Adrenal gland (tissue), 12 donors: ENCODE measurements around the gene PSPC1. TPM values are rescaled to one million over a fixed set of nuclear protein-coding genes. Genes with fewer than 3 reads are reported as not detected.
"Not testable (repeated sequence)": the region's sequence is repeated elsewhere in the genome, so short reads cannot be mapped to it uniquely, and the experiment has no call there.

Experiments used
- DNase-seq, 7 donors: peaks; one replicate each; pipeline ENCODE4 v3.0.0-alpha.2; 2019 to 2020
- H3K27ac ChIP-seq, 5 donors: fragments of 200-600 bp; sonication (generic) in 4 of 5; 1 replicate in 3 of 5; 2 replicates in 2 of 5; pipeline versions ENCODE4 v1.5.1 to v1.8.0; 2016 to 2020; ENCODE audit warnings: mild to moderate bottlenecking in 1 of 5
- H3K27me3 ChIP-seq: fragments of 200-600 bp; 2 replicates; pipeline ENCODE4 v1.8.0; 2021
- H3K36me3 ChIP-seq, 2 donors: fragments of 200-600 bp; replicated peaks in 1 of 2; 1 replicate in 1 of 2; 2 replicates in 1 of 2; pipeline versions ENCODE4 v1.5.1 to v1.8.0; 2018 to 2022
- H3K4me1 ChIP-seq, 2 donors: fragments of 200-600 bp; replicated peaks in 1 of 2; 1 replicate in 1 of 2; 2 replicates in 1 of 2; pipeline versions ENCODE4 v1.5.1 to v1.8.0; 2018 to 2021
- H3K4me3 ChIP-seq, 4 donors: fragments of 200-600 bp; sonication (generic) in 3 of 4; one replicate each; pipeline ENCODE4 v1.5.1; 2016 to 2018
- H3K9me3 ChIP-seq, 3 donors: fragments of 200-600 bp; sonication (generic) in 1 of 3; replicated peaks in 1 of 3; 1 replicate in 2 of 3; 2 replicates in 1 of 3; pipeline versions ENCODE4 v1.5.1 to v1.8.0; 2016 to 2021
- POLR2A ChIP-seq, 2 donors: fragments of 450-650 bp; IDR thresholded peaks; one replicate each; pipeline ENCODE4 v1.6.1; 2017; ENCODE audit warnings: antibody characterized with exemption in 2 of 2, mild to moderate bottlenecking in 2 of 2, moderate library complexity in 1 of 2
- WGBS, 4 donors: extraction: QIAGEN DNeasy Blood & Tissue Kit in 2 of 4; methylation state at CpG; one replicate each; pipeline versions ENCODE4 v1.1.5 to v1.1.7; 2013 to 2017; 5-methylcytosine and 5-hydroxymethylcytosine counted together
- intact Hi-C, 2 donors: fragments of 100-400 bp; cut with DNase I; formaldehyde crosslinking; loops; one replicate each; pipeline versions ENCODE4 v1.14.1 to v1.15.0; 2022 to 2023
- polyA plus RNA-seq, 3 donors: library from polyadenylated mRNA; stranded (reverse); fragments of 200-250 nt in 2 of 3; fragments of 350-450 nt in 1 of 3; fragmentation: Illumina TruSeq in 1 of 3; extraction: RNeasy Lipid Tissue Mini Kit (QIAGEN cat#74804) in 1 of 3; gene quantifications; one replicate each; pipeline ENCODE4 v1.2.3, GENCODE V29; 2013 to 2014
- total RNA-seq, 9 donors: library from RNA; depleted of rRNA in 4 of 9; stranded (reverse); fragments of >200 nt in 4 of 9; fragments of 120-200 nt in 1 of 9; fragmentation: NEBNext Ultra II Directional in 1 of 9; extraction: Animal tissue kit (Norgen Biotek cat#: 25700) in 1 of 9; gene quantifications; one replicate each; pipeline versions ENCODE4 v1.1.0 to v1.2.4, GENCODE V29; 2013 to 2023
- TF ChIP-seq, protein P1 (sequence below), 6 experiments: fragments of 450-650 bp in 4 of 6; fragments of 200-600 bp in 2 of 6; sonication (generic) in 1 of 6; IDR thresholded peaks; 1 replicate in 5 of 6; 2 replicates in 1 of 6; pipeline versions ENCODE4 v1.5.1 to v1.8.0; 2016 to 2021; ENCODE audit warnings: antibody characterized with exemption in 6 of 6, mild to moderate bottlenecking in 2 of 6, moderate library complexity in 1 of 6
- donor health status: healthy with polysubstance abuse.
- donor health status: Bipolar disorder and iron deficiency.
- donor health status: DM: yes; HTN: yes; CAD: no.
- donor health status: DM: no; HTN: no; CAD: no.
- donor health status: DM: no; HTN: no; CAD: no.
- donor health status: DM: yes; HTN: yes; CAD: no.

Gene PSPC1
- total and polyA plus RNA-seq, 12 donors = 36.9 to 79.5 (median 50.6) TPM

DNA sequence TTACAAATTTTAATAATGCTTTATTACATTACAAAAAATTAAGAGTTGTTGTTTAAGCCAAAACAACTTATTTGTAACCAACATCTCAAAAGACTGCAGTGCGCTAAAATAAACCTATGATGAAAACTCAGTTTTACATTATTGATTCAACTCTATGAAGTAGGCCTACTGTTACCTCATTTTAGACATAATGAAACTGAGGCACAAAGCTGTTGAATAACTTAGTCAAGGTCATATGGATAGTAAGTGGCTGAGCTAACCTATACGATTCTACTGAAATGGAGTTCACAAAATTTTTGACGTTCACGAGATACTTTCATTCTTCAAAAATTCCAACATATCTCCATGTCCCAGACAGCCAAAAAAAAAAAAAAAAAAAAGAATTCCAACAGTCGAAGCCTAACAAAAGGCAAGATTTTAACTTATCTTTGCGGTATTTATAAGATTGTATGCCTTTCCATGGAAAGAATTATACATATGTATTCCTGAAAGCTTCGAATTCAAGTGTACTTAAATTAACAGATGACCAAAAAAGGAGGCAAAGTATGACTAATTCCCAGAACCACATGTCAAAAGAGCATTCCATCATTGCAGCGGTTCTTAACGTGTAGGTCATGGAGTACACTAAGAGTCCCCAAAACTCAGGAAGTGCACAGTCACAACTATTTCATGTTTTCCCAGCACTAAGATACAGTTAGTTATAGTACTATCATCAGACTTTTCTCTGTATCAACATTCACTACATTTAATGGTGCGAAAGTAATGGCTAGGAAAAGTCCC is 69.4 kb downstream of the PSPC1 start:
- Histone ChIP-seq H3K27ac (no peak overlapping the region), H3K36me3 (no peaks in the 10 kb centered on the region), H3K4me3 (no peak overlapping the region), H3K9me3 (no peaks in the 10 kb centered on the region), H3K4me1 (peaks cover 0 to 8% of the 10 kb centered on the region in 2 donors), H3K27me3 (no peaks in the 10 kb centered on the region)
- no peak for DNase-seq
- TF ChIP-seq, protein P1, sequence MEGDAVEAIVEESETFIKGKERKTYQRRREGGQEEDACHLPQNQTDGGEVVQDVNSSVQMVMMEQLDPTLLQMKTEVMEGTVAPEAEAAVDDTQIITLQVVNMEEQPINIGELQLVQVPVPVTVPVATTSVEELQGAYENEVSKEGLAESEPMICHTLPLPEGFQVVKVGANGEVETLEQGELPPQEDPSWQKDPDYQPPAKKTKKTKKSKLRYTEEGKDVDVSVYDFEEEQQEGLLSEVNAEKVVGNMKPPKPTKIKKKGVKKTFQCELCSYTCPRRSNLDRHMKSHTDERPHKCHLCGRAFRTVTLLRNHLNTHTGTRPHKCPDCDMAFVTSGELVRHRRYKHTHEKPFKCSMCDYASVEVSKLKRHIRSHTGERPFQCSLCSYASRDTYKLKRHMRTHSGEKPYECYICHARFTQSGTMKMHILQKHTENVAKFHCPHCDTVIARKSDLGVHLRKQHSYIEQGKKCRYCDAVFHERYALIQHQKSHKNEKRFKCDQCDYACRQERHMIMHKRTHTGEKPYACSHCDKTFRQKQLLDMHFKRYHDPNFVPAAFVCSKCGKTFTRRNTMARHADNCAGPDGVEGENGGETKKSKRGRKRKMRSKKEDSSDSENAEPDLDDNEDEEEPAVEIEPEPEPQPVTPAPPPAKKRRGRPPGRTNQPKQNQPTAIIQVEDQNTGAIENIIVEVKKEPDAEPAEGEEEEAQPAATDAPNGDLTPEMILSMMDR (IDR thresholded peaks at IDR 0.05) = no peak
- TF ChIP-seq POLR2A (IDR thresholded peaks at IDR 0.05) = no peak
- intact Hi-C loops = no loop called here
- WGBS, 4 donors = 62 to 72% (median 66%) methylated on average over 10 of the region's 10 CpGs

DNA sequence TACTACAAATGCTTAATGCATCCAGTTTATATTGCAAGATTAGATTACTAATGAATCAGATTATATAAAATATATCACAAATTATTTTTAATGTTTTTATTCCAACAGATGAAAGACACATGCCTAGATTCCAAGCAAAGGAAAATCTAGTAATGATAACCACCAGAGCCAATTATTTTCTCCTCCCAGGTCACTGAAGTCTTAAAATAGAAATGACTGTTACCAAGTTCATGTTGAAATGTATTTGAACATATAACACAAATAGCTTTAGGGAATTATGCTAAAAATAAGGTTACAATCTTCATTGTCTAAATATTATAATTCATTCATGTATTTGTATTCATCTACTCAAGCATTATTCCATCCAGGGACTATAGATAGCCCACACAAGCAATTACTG is 73.0 kb downstream of the PSPC1 start:
- H3K27ac ChIP-seq, H3K36me3 ChIP-seq, DNase-seq, H3K4me1 ChIP-seq, intact Hi-C loops, H3K9me3 ChIP-seq, H3K4me3 ChIP-seq, H3K27me3 ChIP-seq: not testable (repeated sequence)

DNA sequence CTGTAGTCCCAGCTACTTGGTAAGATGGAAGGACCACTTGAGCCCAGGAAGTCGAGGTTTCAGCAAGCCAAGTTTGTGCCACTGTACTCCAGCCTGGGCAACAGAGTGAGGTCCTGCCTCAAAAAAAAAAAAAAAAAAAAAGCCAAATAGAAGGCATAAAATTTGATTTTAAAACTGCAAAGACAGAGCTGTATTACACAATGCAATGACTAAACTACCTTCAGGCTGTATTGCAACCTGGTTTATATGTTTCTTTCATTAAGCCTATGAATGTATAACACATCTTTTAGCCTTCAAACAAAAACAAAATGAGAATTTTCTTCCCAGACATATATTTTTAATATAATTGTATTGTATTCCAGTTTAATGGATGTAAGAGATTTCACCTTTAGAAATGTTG is 73.7 kb downstream of the PSPC1 start:
- H3K4me1 ChIP-seq, H3K27ac ChIP-seq, H3K4me3 ChIP-seq, H3K9me3 ChIP-seq, H3K27me3 ChIP-seq, DNase-seq, H3K36me3 ChIP-seq, intact Hi-C loops: not testable (repeated sequence)
- WGBS, 4 donors = 93 to 97% (median 96%) methylated on average over 1 of the region's 1 CpG

DNA sequence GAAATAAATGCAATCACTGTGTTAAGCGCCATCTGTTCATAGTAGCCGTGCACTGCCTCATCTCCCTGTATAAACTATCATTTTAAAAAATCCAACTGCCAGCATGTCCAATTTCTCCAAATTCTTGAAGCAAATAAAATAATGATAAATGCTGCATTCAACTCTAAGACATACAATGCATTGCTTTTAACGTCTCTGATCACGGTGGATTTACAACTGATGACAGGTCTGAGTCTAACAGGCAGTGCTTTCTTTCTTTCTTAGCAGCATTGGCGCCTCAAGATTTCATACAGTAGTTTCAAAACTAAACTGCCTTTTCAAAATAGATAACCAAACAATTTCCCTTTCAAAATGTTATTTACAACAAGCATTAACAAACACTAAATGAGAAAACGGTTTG is 78.5 kb downstream of the PSPC1 start:
- H3K4me3 ChIP-seq, DNase-seq, H3K36me3 ChIP-seq, intact Hi-C loops, H3K27ac ChIP-seq, H3K27me3 ChIP-seq, H3K9me3 ChIP-seq, H3K4me1 ChIP-seq: not testable (repeated sequence)
- WGBS, 4 donors = 81 to 91% (median 82%) methylated on average over 6 of the region's 6 CpGs

DNA sequence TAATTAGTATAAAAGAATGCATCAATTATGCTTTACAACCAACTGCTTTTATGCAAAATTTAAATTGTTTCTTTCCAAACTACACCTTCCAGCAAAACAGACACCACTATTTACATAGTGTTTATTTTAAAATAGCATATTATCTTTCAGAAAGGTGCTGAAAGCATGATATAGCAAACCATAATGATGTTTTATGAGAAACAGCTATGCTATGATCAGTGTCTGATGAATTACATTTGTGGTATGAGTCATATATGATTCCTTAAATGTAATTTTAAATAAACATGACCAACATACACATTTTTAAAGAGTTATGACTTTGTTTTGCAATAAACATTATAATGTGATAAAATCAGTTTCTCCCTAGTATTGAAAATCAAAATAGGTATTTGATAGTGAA is 81.1 kb downstream of the PSPC1 start:
- H3K36me3 ChIP-seq, H3K4me3 ChIP-seq, H3K4me1 ChIP-seq, DNase-seq, H3K27me3 ChIP-seq, H3K9me3 ChIP-seq, H3K27ac ChIP-seq, intact Hi-C loops: not testable (repeated sequence)

DNA sequence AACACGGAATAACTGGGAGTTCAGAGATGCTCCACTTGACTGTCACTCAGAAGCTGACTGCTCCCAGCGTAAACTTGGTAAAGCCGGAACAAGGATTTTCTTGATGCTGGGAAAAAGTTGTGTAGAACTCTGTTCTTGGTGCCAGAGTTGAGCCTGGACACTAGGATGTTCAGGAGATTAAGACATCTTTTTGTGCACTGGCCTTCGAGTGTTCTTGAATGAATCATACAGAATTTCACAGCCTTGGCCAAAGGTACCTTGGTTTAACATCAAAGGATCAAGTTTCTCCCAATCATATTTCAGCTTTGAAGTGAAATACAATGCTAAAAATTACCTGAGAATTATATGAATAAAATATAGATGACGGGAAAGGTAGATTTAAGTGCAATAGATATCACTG is 81.8 kb downstream of the PSPC1 start:
- H3K4me1 ChIP-seq, H3K9me3 ChIP-seq, DNase-seq, H3K36me3 ChIP-seq, H3K27ac ChIP-seq, H3K4me3 ChIP-seq, H3K27me3 ChIP-seq, intact Hi-C loops: not testable (repeated sequence)
- 80 to 91% (median 85%) methylated on average over 3 of the region's 5 CpGs for WGBS, 4 donors

DNA sequence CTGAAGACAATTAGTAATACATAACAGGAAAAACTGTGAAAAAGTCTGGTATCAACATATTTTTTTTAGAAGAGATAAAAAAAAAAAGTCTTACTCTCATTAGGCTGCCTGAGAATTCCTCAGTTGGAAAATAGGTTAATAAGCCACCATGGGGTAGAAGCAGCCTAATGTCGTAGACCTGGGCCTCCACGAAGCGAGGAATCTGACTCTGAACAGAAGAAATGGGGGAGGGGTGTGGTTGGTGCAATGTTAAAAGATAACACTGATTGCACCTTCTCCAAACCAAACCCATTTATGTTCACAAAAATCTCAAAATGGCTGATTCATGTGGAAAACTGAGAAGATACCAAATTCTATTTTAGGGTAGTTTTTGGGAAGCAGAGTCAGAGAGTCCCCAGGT is 86.9 kb downstream of the PSPC1 start:
- 64 to 85% (median 77%) methylated on average over 3 of the region's 3 CpGs for WGBS, 4 donors
- no peaks in the 10 kb centered on the region for H3K27me3 ChIP-seq
- H3K4me3 ChIP-seq = no peak overlapping the region
- no peak for DNase-seq
- H3K9me3 ChIP-seq = no peaks in the 10 kb centered on the region
- TF ChIP-seq, protein P1 (IDR thresholded peaks at IDR 0.05) = no peak
- no peak for TF ChIP-seq POLR2A (IDR thresholded peaks at IDR 0.05)
- H3K4me1 ChIP-seq = no peaks in the 10 kb centered on the region
- H3K36me3 ChIP-seq = no peaks in the 10 kb centered on the region
- intact Hi-C loops = no loop called here
- no peak overlapping the region for H3K27ac ChIP-seq
